GM19455 (cell line): Measurements from ENCODE around the gene SIVA1.

ENCODE experiments used
- ATAC-seq: cut with Tn5 transposase; IDR thresholded peaks from one replicate; pipeline ENCODE4 v1.9.1; 2021; ENCODE audit not compliant: unreplicated experiment

Gene SIVA1, protein sequence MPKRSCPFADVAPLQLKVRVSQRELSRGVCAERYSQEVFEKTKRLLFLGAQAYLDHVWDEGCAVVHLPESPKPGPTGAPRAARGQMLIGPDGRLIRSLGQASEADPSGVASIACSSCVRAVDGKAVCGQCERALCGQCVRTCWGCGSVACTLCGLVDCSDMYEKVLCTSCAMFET

DNA sequence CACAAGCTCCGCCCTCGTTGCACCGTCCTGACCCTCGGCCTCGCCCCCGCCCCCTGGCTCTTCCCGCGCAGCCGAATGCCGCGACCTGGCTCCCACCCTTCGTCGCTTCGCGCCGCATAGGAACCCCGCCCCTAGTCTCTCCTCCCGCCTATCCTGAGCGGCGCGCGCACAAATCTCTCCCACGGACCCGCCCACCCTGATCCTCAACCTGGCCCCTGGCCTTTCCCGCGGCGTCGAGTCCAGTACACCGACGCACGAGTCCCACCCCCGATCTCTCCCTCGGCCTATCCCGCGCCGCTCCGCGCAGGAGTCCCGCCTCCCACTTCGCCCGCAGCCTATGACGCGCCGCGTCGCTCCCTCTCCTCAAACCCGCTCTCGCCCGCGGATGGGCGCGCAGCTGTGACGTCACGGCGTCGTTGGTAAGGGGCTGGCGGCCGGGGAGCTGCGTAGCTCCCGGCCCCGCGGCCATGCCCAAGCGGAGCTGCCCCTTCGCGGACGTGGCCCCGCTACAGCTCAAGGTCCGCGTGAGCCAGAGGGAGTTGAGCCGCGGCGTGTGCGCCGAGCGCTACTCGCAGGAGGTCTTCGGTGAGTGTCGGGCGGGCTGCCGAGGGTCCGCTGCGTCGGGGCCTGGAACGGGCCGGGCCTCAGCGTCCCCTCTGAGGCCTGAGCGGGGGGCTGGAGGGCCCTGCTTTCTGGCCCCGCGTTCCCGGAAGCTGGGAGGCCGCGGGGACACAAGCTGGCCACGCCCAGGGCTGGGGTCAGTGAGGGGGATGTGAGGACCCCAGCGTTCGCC, at the start of gene SIVA1:
TSS of gene SIVA1 (plus strand) at position 413 of the 793 bp plus-strand sequence. CDS start at position 468, 55 bp downstream.
- ATAC-seq, result peak; percentile 89

- no peak for ATAC-seq
Observed at GRCh38 chr14:104703269-104703668, 49.7 kb upstream of the SIVA1 start.

DNA sequence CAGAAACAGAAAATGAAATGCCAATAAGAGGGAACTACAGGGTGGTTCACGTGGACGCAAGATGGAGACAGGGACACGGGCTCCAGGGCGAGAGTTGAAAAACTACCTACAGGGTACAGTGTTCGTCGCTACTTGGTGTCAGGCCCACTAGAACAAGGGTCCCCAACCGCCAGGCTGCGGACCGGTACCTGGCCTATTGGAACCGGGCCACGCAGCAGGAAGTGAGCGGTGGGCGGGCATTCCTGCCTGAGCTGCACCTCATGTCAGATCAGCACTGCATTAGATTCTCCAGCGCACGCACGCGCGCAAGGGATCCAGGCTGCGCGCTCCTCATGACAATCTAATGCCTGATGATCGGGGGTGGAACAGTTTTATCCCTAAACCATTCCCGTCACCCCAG, 48.7 kb upstream of the SIVA1 start:
- ATAC-seq, result no peak

GRCh38 chr14:104705340-104706047, 47.5 kb upstream of the SIVA1 start:
- no peak for ATAC-seq

DNA sequence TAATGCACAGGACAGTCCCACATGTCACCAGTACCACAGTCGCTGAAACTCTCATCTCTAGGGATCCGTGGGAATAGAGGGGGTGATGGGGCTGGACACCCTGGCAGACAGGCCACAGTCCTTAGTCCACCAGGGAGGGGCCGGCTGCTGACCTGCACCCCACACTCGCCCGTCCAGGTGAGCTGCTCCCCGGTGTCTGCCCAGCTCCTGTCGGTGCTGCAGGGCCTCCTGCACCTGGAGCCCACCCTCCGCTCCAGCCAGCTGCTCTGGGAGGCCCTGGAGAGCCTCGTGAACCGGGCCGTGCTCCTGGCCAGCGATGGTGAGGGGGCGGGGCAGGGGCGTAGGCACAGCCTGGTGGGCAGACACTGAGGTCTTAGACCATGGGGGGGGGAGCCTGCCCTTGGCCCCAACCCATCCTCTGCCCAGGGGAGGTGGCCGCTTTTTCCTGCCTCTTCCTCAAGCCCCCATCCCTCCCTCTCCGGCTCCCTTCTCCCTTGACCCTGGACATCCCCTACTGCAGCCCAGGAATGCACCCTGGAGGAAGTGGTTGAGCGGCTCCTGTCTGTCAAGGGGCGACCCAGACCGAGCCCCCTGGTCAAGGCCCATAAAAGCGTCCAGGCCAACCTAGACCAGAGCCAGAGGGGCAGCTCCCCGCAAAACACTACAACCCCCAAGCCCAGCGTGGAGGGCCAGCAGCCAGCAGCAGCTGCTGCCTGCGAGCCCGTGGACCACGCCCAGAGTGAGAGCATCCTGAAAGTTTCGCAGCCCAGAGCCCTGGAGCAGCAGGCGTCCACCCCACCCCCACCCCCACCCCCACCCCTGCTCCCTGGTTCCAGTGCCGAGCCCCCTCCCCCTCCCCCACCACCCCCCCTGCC, 46.0 kb upstream of the SIVA1 start:
- no peak for ATAC-seq

GRCh38 chr14:104707608-104708595, 45.0 kb upstream of the SIVA1 start:
- no peak for ATAC-seq

- ATAC-seq, result peak; percentile 62
Observed at GRCh38 chr14:104708606-104709268, 44.2 kb upstream of the SIVA1 start.

GRCh38 chr14:104709387-104710039, 43.4 kb upstream of the SIVA1 start:
- ATAC-seq, result no peak

DNA sequence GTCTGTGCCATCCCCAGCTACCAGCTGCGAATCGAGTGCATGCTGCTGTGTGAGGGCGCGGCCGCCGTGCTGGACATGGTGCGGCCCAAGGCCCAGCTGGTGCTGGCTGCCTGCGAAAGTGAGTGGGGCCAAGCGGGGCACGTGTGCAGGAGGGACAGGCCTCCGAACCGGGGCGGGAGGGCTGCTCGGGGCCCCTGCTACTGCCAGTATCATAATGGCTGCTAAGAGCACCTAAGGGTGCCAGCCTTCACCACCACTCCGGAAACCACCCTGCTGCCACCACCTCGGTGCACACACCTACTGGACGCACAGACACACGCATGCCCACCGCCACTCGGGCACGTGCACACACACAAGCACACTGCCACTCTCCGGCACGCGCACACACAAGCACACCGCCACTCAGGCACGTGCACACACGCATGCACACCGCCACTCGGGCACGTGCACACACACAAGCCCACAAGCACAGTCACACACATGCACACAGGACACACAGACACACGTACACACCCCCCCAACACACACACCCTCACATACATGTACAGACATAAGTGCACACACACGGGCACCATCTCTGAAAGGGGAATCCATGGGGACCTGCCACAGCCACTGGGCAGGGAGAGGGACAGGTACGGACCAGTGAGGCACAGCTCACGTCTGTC, 42.7 kb upstream of the SIVA1 start:
- ATAC-seq, result no peak

DNA sequence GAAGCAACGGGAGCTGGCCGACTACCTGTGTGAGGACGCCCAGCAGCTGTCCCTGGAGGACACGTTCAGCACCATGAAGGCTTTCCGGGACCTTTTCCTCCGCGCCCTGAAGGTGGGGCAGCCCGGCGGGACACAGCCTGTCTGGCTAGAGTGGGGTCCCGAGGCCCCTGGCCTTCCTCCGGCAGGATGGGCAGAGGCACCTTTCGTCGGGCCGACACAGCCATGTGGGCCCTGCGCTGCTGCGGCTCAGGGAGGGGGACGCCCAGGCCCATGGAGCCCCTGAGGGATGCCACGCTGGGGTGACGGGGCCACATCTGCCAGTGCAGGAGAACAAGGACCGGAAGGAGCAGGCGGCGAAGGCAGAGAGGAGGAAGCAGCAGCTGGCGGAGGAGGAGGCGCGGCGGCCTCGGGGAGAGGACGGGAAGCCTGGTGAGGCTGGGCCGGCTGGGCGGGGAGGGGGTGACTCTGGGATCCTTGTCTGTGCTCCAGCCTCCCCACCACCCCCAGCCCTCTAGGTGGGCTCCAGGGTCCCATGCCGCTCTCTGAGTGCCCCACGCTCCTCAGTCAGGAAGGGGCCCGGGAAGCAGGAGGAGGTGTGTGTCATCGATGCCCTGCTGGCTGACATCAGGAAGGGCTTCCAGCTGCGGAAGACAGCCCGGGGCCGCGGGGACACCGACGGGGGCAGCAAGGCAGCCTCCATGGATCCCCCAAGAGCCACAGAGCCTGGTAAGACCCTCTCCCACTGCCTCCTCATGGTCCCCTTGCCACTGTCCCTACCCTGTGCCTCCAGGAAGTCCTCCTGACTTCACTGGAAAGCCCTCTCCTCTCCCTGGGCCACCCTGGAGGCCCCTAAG, 39.8 kb upstream of the SIVA1 start:
- no peak for ATAC-seq

- no peak for ATAC-seq
Observed at GRCh38 chr14:104714066-104714465, 38.9 kb upstream of the SIVA1 start.

DNA sequence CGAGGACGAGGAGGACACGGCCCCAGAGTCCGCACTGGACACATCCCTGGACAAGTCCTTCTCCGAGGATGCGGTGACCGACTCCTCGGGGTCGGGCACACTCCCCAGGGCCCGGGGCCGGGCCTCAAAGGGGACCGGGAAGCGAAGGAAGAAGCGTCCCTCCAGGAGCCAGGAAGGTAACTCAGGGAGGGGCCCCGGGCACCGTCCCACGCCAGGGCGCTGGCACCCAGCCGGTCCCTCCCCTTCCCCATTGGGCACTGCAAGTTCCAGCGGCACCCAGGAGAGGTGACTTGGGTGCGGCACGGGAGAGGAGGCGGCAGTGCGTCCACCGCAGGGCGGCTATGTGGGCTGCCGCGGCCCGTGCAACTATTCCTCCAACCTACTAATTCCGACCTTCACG, 38.3 kb upstream of the SIVA1 start:
- ATAC-seq, result no peak

DNA sequence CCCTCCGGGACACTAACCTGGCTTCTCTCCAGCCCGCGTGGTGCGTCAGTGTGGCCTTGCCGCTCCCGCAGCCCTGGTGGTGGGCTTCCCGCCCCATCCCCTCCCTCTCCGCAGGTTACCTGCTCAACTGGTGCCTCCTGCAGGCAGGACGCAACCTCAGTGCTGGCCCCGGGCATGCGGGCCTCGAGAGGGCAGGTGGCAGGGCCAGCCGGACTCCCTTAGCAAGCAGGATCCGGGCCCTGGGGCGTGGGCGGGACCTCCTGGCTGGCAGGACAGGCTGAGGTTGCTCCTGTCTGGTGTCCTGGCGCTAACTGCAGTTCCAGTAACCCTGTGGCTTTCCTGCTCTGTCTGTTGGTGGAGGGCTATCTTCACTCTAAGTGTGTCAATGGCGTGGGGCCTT, 37.5 kb upstream of the SIVA1 start:
- ATAC-seq, result no peak

- no peak for ATAC-seq
Observed at GRCh38 chr14:104715871-104716270, 37.1 kb upstream of the SIVA1 start.

GRCh38 chr14:104717137-104717536, 35.8 kb upstream of the SIVA1 start:
- no peak for ATAC-seq

DNA sequence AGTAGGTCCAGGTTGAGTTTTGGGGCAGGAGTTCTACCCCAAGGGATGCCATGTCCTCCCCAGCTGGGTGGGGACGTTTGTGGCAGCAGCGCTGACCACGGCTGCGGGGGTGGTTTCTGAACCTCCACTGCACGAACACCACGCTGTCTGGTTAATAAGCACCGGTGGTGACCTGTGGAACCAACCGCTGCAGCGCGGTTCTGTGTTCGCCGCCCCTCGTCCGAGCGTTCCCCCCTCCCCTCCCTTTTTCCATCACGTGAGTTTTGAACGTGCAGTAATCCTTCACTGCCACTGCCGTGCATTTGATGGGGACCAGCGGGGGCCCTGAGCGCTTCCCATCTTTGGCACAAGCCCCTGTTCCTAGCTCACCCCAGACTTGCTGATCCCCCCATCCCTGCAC, 35.3 kb upstream of the SIVA1 start:
- no peak for ATAC-seq

DNA sequence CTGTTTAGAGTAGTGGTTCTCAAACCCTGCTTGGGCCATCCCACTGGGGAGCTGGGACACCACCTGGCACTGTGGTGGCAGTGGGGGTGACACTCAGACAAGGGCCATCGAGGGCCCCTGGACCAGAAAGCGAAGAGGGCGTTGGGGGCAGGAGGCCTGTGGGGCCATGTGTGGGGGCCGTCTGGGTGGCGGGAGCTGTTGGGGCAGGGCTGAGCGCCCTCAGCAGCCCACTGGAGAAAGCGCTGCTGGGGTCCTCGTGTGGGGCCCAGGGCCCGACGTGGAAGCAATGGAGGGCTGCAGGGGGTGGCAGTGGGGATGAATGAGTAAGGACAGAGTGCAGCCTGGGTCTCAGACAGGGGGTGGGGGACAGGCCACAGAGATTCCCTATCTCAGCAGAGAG, 34.8 kb upstream of the SIVA1 start:
- no peak for ATAC-seq
